Coronary artery (tissue), 2 donors: ENCODE results near the gene ADGRD1.

ENCODE experiments used
- DNase-seq: peaks from one replicate; pipeline ENCODE4 v3.0.0-alpha.2; 2017; ENCODE audit warnings: low spot score
- H3K27ac ChIP-seq, 2 donors: fragments of 200-600 bp; sonication (generic); one replicate each; pipeline ENCODE4 v1.5.1; 2016 to 2019
- H3K4me3 ChIP-seq: fragments of 200-600 bp; sonication (generic); 2 replicates; pipeline ENCODE4 v1.5.1; 2016; ENCODE audit warnings: mild to moderate bottlenecking, moderate library complexity
- CTCF ChIP-seq: fragments of 200-600 bp; sonication (generic); IDR thresholded peaks from one replicate; pipeline ENCODE4 v1.5.1; 2019; ENCODE audit warnings: antibody characterized with exemption

Gene ADGRD1

GRCh38 chr12:130948751-130949150, 5.0 kb upstream of the ADGRD1 start:
- DNase-seq = no peak
- Histone ChIP-seq H3K4me3 (no peak overlapping the region), H3K27ac (no peak overlapping the region)
- no peak for TF ChIP-seq CTCF

DNA sequence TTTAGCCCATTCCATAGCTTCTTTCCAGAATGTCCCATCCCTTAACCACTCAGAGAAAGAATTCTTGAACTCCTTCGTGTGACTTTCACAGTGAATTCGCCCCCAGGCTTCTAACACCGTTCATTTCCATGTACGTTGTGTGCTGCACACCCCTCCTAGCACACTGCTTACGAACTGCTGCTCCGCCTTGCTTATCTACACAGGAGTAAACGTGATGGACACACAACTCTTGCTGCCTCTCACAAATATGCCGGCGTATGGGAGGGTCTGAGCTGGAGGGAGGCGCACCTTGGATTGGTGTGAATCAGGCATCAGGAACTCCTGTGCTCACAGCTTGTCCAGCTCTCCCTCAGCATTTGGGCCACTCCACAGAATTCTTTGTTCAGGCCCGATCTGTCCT, 3.9 kb upstream of the ADGRD1 start:
- no peak for DNase-seq
- no peak for TF ChIP-seq CTCF
- H3K27ac ChIP-seq = no peak overlapping the region
- no peak overlapping the region for H3K4me3 ChIP-seq

- TF ChIP-seq CTCF = no peak
- H3K27ac ChIP-seq = no peak overlapping the region
- no peak overlapping the region for H3K4me3 ChIP-seq
- no peak for DNase-seq
Observed at GRCh38 chr12:130951636-130952035, 2.1 kb upstream of the ADGRD1 start.

DNA sequence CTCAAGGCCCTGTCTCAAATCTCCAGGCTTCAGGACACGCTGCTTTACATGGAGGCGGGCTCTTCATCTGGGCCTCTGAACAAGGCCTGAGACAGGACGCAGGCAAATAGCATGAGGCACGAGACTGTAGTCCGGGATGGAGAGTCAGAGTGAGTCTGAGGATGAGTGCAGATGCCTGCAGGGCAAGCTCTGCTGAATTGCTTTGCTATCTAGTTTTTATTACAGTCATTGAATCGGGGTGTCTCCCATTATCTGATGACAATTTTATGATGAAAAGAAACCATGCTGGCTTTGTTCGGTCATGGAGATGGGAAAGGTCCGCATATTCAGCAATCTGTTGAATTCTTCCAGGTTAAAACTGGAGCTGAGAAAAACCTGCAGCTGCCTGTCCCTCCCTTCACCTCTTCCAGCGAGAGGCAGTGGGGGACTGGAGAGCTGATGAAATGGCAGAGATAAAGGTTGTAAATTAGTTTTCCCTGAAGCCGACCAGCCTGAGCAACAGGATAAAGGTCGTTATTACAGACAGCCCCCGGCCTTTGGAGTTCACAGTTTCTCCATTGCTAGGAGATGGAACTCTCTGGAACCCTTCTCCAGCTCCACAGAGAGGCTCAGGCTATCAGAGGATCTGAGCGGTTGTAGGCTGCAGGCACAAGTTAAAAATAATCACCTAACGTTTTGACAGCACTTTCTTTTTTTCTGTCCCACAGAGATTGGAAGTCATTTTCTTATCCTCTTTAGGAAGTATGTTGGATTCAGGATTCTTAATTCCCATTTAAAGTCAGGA, 1.3 kb upstream of the ADGRD1 start:
- Histone ChIP-seq H3K27ac (peak overlapping the region in 1 of 2 donors; percentile 52), H3K4me3 (no peak overlapping the region)
- TF ChIP-seq CTCF = no peak
- DNase-seq = no peak

DNA sequence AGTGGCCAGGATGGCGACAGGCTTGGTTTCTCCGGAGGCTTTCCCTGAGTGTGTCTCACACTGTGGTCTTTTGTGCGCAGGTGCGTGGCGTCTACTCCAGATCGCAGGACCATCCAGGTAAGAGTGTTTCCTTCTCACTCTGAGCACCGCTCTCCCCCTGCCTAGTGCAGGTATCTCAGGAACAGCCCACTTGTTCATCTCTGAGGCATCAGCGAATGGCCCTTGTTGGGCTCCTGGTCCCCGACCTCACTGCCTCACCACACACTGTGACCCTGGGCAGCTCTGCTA, 781 bp downstream of the ADGRD1 start:
- peak overlapping the region; percentile 2 to 52 for H3K27ac ChIP-seq
- no peak for DNase-seq
- H3K4me3 ChIP-seq = peak overlapping the region; percentile 64
- no peak for TF ChIP-seq CTCF

GRCh38 chr12:130955238-130955816, 1.6 kb downstream of the ADGRD1 start:
- H3K4me3 ChIP-seq = peak overlapping the region; percentile 64
- no peak for TF ChIP-seq CTCF
- H3K27ac ChIP-seq = peak overlapping the region in 1 of 2 donors; percentile 42
- no peak for DNase-seq

DNA sequence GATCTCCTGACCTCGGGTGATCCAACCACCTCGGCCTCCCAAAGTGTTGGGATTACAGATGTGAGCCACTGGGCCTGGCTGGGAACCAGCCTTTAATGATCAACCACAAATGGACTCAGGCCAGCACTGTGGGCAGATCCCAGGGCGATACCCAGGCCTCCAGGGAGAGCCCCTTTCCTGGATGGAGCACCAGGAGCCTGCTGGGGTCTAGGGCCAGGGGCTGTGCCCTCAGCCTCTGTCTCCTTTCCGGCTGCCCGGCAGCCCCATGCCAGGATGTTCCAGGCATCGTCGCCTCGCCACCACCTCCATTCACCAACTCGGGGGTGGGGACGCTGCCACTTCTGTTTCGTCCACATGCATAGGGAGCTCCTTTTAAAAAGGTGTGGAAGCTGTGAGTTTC, 2.3 kb downstream of the ADGRD1 start:
- no peak for DNase-seq
- no peak for TF ChIP-seq CTCF
- Histone ChIP-seq H3K4me3 (peak overlapping the region; percentile 64), H3K27ac (no peak overlapping the region)
